Psoas muscle (tissue), 8 donors: ENCODE measurements around the gene MRPS14. TPM values are rescaled to one million over a fixed set of nuclear protein-coding genes. Genes with fewer than 3 reads are reported as not detected.
A peak's percentile ranks its signal among the peaks of the same experiment; 100 is the strongest.

Experiments
- ATAC-seq, 4 donors: fragments of 200-7000 bp; cut with Tn5 transposase; one replicate each; pipeline ENCODE4 v1.9.1; 2020; ENCODE audit warnings: moderate library complexity in 3 of 4, mild to moderate bottlenecking in 2 of 4
- DNase-seq, 2 donors: peaks; one replicate each; pipeline ENCODE4 v3.0.0-alpha.2; 2020
- H3K27ac ChIP-seq: fragments of 200-600 bp; one replicate; pipeline ENCODE4 v1.8.0; 2022
- H3K27me3 ChIP-seq, 3 donors: fragments of 200-600 bp in 1 of 3; one replicate each; pipeline versions ENCODE4 v1.6.1 to v1.8.0; 2013 to 2022; ENCODE audit warnings: low read length in 2 of 3, mild to moderate bottlenecking in 2 of 3, moderate library complexity in 1 of 3; ENCODE audit not compliant: insufficient read depth in 3 of 3
- H3K36me3 ChIP-seq, 2 donors: fragments of 200-600 bp in 1 of 2; one replicate each; pipeline versions ENCODE4 v1.6.1 to v1.8.0; 2013 to 2022; ENCODE audit warnings: low read depth in 1 of 2, mild to moderate bottlenecking in 1 of 2, moderate library complexity in 1 of 2; ENCODE audit not compliant: insufficient read depth in 1 of 2
- H3K4me1 ChIP-seq: fragments of 200-600 bp; one replicate; pipeline ENCODE4 v1.8.0; 2022
- H3K4me3 ChIP-seq: fragments of 200-600 bp; one replicate; pipeline ENCODE4 v1.8.0; 2022; ENCODE audit warnings: mild to moderate bottlenecking
- H3K9me3 ChIP-seq: fragments of 200-600 bp; one replicate; pipeline ENCODE4 v1.8.0; 2022
- WGBS, 3 donors: extraction: QIAGEN DNeasy Blood & Tissue Kit; methylation state at CpG; one replicate each; pipeline versions ENCODE4 v1.1.6 to v1.1.7; 2013; 5-methylcytosine and 5-hydroxymethylcytosine counted together
- intact Hi-C, 2 donors: fragments of 100-400 bp; cut with DNase I; formaldehyde crosslinking; loops; one replicate each; pipeline versions ENCODE4 v1.11.0 to v1.14.2; 2022
- polyA plus RNA-seq, 3 donors: library from polyadenylated mRNA; stranded (reverse); fragments of 200-250 nt; gene quantifications; one replicate each; pipeline ENCODE4 v1.2.3, GENCODE V29; 2013
- total RNA-seq, 4 donors: library from RNA; stranded (reverse); fragmentation: NEBNext Ultra II Directional in 2 of 4; extraction: Animal tissue kit (Norgen Biotek cat#: 25700) in 2 of 4; gene quantifications; one replicate each; pipeline versions ENCODE4 v1.2.1 to v1.2.4, GENCODE V29; 2021 to 2023
- TF ChIP-seq, protein P1 (sequence below): fragments of 200-600 bp; IDR thresholded peaks from one replicate; pipeline ENCODE4 v1.8.0; 2022; ENCODE audit warnings: antibody characterized with exemption
- donor health status: healthy with polysubstance abuse.
- donor health status: DM: no; HTN: no; CAD: no; lungs with moderate emphysema.
- donor health status: Bipolar disorder and iron deficiency.
- donor health status: healthy.
- donor health status: DM: yes; HTN: yes; CAD: no.
- donor health status: DM: no; HTN: no; CAD: no.
- donor health status: DM: no; HTN: no; CAD: no.
- donor health status: DM: yes; HTN: yes; CAD: no.

Gene MRPS14
- total and polyA plus RNA-seq, 7 donors, result 21.6 to 40.7 (median 26.0) TPM

DNA sequence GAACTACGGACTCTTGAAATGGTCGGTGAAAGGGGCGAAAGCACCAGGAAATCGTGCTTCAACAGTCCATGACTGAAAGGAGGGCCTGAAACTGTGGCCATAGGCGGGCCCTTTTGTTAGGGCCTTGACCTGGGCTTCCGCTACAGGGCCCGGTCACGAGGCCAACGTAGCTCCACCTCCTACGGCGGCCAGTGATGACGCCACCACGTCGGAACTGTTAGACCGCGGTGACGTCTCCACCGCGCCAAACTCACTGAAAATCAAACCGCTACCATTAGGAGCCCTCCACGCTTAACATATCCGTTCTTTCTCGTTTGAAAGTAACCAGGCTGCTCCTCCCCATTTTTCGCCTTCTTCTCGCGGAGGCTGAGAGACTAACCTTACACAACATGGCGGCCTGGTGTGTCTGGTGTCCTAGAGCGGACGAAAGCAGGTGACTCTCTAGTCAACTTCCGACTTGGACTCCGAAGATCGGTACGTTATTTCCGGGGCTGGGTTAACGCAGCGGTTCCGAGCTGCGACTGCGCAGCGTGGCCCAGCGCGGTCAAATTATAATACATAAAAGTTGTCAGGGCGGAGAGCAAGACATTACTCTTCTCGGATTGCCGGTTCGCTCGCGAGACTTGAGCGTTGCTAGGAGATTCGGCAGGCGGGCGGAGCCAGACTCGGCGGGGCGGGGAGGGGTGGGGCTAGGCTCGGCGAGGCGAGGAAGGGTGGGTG is 23.8 kb downstream of the MRPS14 start:
- H3K36me3 ChIP-seq, result peaks cover 0 to 1% of the 10 kb centered on the region in 2 donors
- peak overlapping the region; percentile 97 for H3K27ac ChIP-seq
- H3K4me1 ChIP-seq, result peaks cover 28% of the 10 kb centered on the region
- no peaks in the 10 kb centered on the region for H3K9me3 ChIP-seq
- WGBS, 3 donors, result 0 to 1% (median 0%) methylated on average over 56 to 58 of the region's 58 CpGs
- peak; percentile 90 to 95 (median 92) for ATAC-seq
- peak overlapping the region; percentile 89 for H3K4me3 ChIP-seq
- TF ChIP-seq, protein P1, sequence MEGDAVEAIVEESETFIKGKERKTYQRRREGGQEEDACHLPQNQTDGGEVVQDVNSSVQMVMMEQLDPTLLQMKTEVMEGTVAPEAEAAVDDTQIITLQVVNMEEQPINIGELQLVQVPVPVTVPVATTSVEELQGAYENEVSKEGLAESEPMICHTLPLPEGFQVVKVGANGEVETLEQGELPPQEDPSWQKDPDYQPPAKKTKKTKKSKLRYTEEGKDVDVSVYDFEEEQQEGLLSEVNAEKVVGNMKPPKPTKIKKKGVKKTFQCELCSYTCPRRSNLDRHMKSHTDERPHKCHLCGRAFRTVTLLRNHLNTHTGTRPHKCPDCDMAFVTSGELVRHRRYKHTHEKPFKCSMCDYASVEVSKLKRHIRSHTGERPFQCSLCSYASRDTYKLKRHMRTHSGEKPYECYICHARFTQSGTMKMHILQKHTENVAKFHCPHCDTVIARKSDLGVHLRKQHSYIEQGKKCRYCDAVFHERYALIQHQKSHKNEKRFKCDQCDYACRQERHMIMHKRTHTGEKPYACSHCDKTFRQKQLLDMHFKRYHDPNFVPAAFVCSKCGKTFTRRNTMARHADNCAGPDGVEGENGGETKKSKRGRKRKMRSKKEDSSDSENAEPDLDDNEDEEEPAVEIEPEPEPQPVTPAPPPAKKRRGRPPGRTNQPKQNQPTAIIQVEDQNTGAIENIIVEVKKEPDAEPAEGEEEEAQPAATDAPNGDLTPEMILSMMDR, result no peak
- intact Hi-C loops, result loop anchor here in 1 of 2 donors (5.0 kb wide), 1 partner anchor 227 kb away; no protein-coding TSS in a partner anchor
- no peaks in the 10 kb centered on the region for H3K27me3 ChIP-seq
- DNase-seq, result peak; percentile 97 to 99

DNA sequence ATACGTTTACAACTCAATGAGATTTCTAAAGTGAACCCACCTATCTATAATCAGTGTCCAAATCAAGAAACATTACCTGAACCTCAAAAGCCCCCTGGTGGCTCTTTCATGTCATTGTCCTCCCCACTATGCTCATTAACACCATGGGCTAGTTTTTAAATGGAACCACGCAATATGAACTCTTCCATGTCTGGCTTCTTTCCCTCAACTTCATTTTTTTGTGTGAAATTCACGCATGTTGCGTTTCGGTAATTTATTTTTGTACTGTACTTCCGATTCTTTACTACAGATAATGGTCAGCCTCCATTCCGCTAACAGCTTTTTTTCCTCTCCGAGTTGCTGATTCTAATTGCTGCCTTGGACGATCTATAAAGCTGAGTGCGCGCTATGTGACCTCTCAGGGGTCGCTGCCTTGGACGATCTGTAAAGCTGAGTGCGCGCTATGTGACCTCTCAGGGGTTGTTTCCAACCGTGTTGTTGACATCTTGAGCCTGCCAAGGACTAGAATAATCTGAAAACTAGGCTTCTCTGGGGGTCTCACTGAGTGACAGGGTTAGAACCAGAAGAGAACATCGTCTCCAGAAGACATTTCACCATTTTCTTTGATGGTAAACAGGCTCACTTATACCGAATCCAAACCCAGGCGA is 24.5 kb downstream of the MRPS14 start:
- WGBS, 3 donors, result 9 to 15% (median 9%) methylated on average over 19 of the region's 19 CpGs
- Histone ChIP-seq H3K4me3 (peak overlapping the region; percentile 89), H3K27me3 (no peaks in the 10 kb centered on the region), H3K36me3 (no peaks in the 10 kb centered on the region), H3K4me1 (peaks cover 26% of the 10 kb centered on the region), H3K9me3 (no peaks in the 10 kb centered on the region), H3K27ac (peak overlapping the region; percentile 97)
- TF ChIP-seq, protein P1, result peak; percentile 72
- no peak for DNase-seq
- intact Hi-C loops, result loop anchor here in 1 of 2 donors (5.0 kb wide), 1 partner anchor 226 kb away; no protein-coding TSS in a partner anchor
- ATAC-seq, result peak in 1 of 4 donors; percentile 39

DNA sequence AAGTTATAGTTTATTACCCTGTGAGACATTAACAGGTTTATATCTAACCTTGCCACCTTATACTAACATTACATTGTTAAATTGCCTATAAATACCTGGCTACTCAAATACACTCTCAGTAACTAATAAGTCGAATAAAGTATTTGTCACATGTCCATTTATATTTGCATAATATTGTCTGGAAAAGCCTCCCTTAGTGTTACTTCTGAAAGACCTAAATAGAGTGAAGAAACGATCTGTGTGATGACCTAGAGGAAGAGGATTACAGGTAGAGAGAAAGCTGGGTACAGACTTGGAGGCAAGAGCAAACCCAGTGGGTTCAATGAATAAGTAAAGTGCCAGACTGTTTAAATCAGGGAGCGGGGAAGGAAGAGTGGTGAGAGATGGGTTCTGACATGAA is 26.2 kb downstream of the MRPS14 start:
- no peaks in the 10 kb centered on the region for H3K9me3 ChIP-seq
- no peak overlapping the region for H3K4me3 ChIP-seq
- WGBS, 3 donors, result 91 to 95% (median 95%) methylated on average over 3 of the region's 3 CpGs
- H3K27me3 ChIP-seq, result no peaks in the 10 kb centered on the region
- ATAC-seq, result no peak
- peaks cover 12% of the 10 kb centered on the region for H3K4me1 ChIP-seq
- DNase-seq, result no peak
- TF ChIP-seq, protein P1, result no peak
- intact Hi-C loops, result loop anchor here in 1 of 2 donors (5.0 kb wide), 1 partner anchor 225 kb away; no protein-coding TSS in a partner anchor
- no peak overlapping the region for H3K27ac ChIP-seq
- no peaks in the 10 kb centered on the region for H3K36me3 ChIP-seq

DNA sequence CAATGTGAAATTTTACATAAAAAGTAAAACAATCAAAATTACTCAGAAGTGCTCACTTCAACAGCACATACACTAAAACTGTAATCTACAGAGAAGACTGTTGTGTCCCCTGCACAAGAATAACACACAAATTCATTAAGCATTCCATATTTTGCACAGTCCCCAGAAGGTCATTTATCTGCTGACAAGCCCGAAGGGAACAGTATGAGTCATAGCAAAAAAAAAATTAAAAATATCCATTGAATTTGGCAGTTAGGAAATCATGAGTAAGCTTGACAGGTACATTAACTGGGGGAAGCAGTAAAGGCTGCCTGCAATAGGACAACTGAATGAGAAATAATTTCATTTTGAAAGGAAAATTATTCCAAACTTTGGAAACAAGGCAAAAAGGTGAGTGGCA is 26.7 kb downstream of the MRPS14 start:
- Histone ChIP-seq H3K27ac (no peak overlapping the region), H3K4me3 (no peak overlapping the region), H3K9me3 (no peaks in the 10 kb centered on the region), H3K4me1 (peaks cover 8% of the 10 kb centered on the region), H3K36me3 (no peaks in the 10 kb centered on the region), H3K27me3 (no peaks in the 10 kb centered on the region)
- intact Hi-C loops, result loop anchor here in 1 of 2 donors (5.0 kb wide), 1 partner anchor 224 kb away; no protein-coding TSS in a partner anchor
- TF ChIP-seq, protein P1, result no peak
- no peak for ATAC-seq
- WGBS, 3 donors, result 32 to 49% (median 40%) methylated on average over 1 of the region's 1 CpG
- DNase-seq, result no peak
